Tibial artery (tissue), 4 donors: Measurements from ENCODE around the gene CREG1.

Source experiments
- DNase-seq, 2 donors: peaks; one replicate each; pipeline ENCODE4 v3.0.0-alpha.2; 2019
- H3K27ac ChIP-seq, 2 donors: fragments of 200-600 bp; sonication (generic) in 1 of 2; 1 replicate in 1 of 2; 2 replicates in 1 of 2; pipeline ENCODE4 v1.5.1; 2018 to 2019; ENCODE audit warnings: mild to moderate bottlenecking in 1 of 2
- H3K27me3 ChIP-seq, 2 donors: fragments of 200-600 bp; sonication (generic) in 1 of 2; one replicate each; pipeline versions ENCODE4 v1.5.1 to v1.6.0; 2016 to 2019
- H3K36me3 ChIP-seq, 3 donors: fragments of 200-600 bp; sonication (generic) in 2 of 3; one replicate each; pipeline ENCODE4 v1.5.1; 2016 to 2019; ENCODE audit warnings: mild to moderate bottlenecking in 2 of 3
- H3K4me1 ChIP-seq, 4 donors: fragments of 200-600 bp; sonication (generic) in 2 of 4; 1 replicate in 3 of 4; 2 replicates in 1 of 4; pipeline ENCODE4 v1.5.1; 2016 to 2019
- H3K4me3 ChIP-seq, 2 donors: fragments of 200-600 bp; sonication (generic) in 1 of 2; 1 replicate in 1 of 2; 2 replicates in 1 of 2; pipeline ENCODE4 v1.5.1; 2018 to 2019; ENCODE audit warnings: mild to moderate bottlenecking in 2 of 2
- H3K9me3 ChIP-seq, 3 donors: fragments of 200-600 bp; sonication (generic) in 1 of 3; one replicate each; pipeline ENCODE4 v1.5.1; 2016 to 2019
- intact Hi-C: fragments of 100-400 bp; cut with DNase I; formaldehyde crosslinking; loops from one replicate; pipeline ENCODE4 v1.15.0; 2023; ENCODE audit warnings: low total_unique reads
- TF ChIP-seq, protein P1 (sequence below), 2 experiments: fragments of 200-600 bp in 1 of 2; fragments of 450-650 bp in 1 of 2; IDR thresholded peaks; one replicate each; pipeline ENCODE4 v1.5.1; 2017 to 2019; ENCODE audit warnings: antibody characterized with exemption in 2 of 2, mild to moderate bottlenecking in 1 of 2, moderate library complexity in 1 of 2

Gene CREG1

DNA sequence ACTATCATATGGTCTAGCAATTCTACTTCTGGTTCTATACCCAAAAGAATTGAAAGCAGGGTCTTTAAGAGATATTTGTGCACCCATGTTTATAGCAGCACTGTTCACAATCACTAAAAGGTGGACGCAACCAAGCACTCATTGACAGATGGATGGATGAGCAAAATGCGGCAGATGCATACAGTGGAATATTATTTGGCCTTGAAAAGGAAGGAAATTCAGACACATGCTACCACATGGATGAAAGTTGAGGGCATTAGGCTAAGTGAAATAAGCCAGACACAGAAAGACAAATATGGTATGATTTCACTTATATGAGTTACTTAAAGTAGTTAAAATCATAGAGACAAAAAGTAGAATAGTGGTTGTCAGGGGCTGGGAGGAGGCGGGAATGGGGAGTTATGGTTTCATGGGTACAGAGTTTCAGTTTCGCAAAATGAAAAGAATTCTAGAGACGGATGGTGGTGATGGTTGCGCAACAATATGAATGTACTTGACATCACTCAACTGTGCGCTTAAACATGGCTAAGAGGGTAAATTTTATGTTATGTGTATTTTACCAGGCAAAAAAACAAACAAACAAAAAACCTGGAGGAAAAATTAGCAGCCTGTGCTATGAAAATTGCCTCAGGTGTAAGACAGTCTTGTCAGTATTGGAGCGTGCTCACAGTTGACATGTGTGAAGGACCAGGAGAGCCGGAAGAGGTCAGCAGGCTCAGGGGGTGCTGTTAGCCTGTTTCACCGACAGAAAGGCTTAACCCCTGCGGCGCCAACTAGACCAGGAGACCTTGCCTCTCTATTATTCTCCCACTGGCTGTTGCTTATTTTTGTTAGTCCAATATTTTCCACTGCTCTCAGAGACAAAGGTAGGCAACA is 61.7 kb downstream of the CREG1 start:
- no peak overlapping the region for H3K4me3 ChIP-seq
- H3K9me3 ChIP-seq, result no peaks in the 10 kb centered on the region
- TF ChIP-seq, protein P1, sequence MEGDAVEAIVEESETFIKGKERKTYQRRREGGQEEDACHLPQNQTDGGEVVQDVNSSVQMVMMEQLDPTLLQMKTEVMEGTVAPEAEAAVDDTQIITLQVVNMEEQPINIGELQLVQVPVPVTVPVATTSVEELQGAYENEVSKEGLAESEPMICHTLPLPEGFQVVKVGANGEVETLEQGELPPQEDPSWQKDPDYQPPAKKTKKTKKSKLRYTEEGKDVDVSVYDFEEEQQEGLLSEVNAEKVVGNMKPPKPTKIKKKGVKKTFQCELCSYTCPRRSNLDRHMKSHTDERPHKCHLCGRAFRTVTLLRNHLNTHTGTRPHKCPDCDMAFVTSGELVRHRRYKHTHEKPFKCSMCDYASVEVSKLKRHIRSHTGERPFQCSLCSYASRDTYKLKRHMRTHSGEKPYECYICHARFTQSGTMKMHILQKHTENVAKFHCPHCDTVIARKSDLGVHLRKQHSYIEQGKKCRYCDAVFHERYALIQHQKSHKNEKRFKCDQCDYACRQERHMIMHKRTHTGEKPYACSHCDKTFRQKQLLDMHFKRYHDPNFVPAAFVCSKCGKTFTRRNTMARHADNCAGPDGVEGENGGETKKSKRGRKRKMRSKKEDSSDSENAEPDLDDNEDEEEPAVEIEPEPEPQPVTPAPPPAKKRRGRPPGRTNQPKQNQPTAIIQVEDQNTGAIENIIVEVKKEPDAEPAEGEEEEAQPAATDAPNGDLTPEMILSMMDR (IDR thresholded peaks at IDR 0.05), result no peak
- no peak overlapping the region for H3K27ac ChIP-seq
- no peaks in the 10 kb centered on the region for H3K36me3 ChIP-seq
- H3K4me1 ChIP-seq, result no peaks in the 10 kb centered on the region
- peaks cover 0 to 5% of the 10 kb centered on the region in 2 donors for H3K27me3 ChIP-seq
- intact Hi-C loops, result loop anchor here (1.0 kb wide), 1 partner anchor 14 kb away; no protein-coding TSS in a partner anchor
- DNase-seq, result no peak
